Naive thymus-derived CD8-positive, alpha-beta T cell (primary cell): ENCODE data around the gene CYP46A1. TPM values are rescaled to one million over a fixed set of nuclear protein-coding genes. Genes with fewer than 3 reads are reported as not detected.

Experiments used
- ATAC-seq, 2 donors: fragments of 150-1000 bp; cut with Tn5 transposase in 1 of 2; sonication (Bioruptor Pico), chemical (Tn5 transposase) in 1 of 2; 1 replicate in 1 of 2; 2 replicates in 1 of 2; pipeline ENCODE4 v1.10.0; 2021; ENCODE audit warnings: mild to moderate bottlenecking in 2 of 2, moderate library complexity in 2 of 2
- POLR2A ChIA-PET: fragments of 350-600 bp; sonication (Branson Sonifier 250); formaldehyde crosslinking; loops from one replicate; lab custom pipeline; 2021; ENCODE audit warnings: antibody characterized with exemption; lab: Charles Lee
- DNase-seq, 10 donors: peaks; one replicate each; pipeline versions ENCODE4 v3.0.0 to v3.0.0-alpha.2; 2020 to 2022
- H3K27ac Mint-ChIP-seq, 10 donors: one replicate each; pipeline ENCODE4 v1.8.0; 2020 to 2022; ENCODE audit warnings: mild to moderate bottlenecking in 10 of 10, mixed read lengths in 10 of 10, moderate library complexity in 4 of 10, inconsistent platforms in 1 of 10
- H3K27me3 Mint-ChIP-seq, 5 donors: one replicate each; pipeline ENCODE4 v1.8.0; 2021 to 2022; ENCODE audit warnings: mixed read lengths in 5 of 5
- H3K36me3 Mint-ChIP-seq, 3 donors: one replicate each; pipeline ENCODE4 v1.8.0; 2020 to 2022; ENCODE audit warnings: mixed read lengths in 3 of 3, mild to moderate bottlenecking in 2 of 3, inconsistent platforms in 1 of 3
- H3K4me1 Mint-ChIP-seq, 4 donors: one replicate each; pipeline ENCODE4 v1.8.0; 2021 to 2022; ENCODE audit warnings: mixed read lengths in 4 of 4
- H3K4me3 Mint-ChIP-seq, 10 donors: one replicate each; pipeline ENCODE4 v1.8.0; 2020 to 2022; ENCODE audit warnings: mild to moderate bottlenecking in 10 of 10, mixed read lengths in 10 of 10, moderate library complexity in 6 of 10, inconsistent platforms in 1 of 10
- H3K9me3 Mint-ChIP-seq, 9 donors: one replicate each; pipeline ENCODE4 v1.8.0; 2020 to 2022; ENCODE audit warnings: mixed read lengths in 9 of 9, mild to moderate bottlenecking in 3 of 9, inconsistent platforms in 1 of 9, moderate library complexity in 1 of 9
- polyA plus RNA-seq, 3 donors: library from polyadenylated mRNA; unstranded; fragments of 300-500 nt; fragmentation: Illumina TruSeq; gene quantifications; one replicate each; pipeline ENCODE4 v1.2.3, GENCODE V29; 2021
- total RNA-seq, 8 experiments: library from RNA in 2 of 8; stranded (reverse) in 2 of 8; gene quantifications; one replicate each; pipeline ENCODE4 v1.2.3 and lab custom pipeline; 2021 to 2026

The CYP46A1 gene
- total and polyA plus RNA-seq, 5 experiments from 2014 or later: 0.02 to 0.44 (median 0.41) TPM; not detected in 2

DNA sequence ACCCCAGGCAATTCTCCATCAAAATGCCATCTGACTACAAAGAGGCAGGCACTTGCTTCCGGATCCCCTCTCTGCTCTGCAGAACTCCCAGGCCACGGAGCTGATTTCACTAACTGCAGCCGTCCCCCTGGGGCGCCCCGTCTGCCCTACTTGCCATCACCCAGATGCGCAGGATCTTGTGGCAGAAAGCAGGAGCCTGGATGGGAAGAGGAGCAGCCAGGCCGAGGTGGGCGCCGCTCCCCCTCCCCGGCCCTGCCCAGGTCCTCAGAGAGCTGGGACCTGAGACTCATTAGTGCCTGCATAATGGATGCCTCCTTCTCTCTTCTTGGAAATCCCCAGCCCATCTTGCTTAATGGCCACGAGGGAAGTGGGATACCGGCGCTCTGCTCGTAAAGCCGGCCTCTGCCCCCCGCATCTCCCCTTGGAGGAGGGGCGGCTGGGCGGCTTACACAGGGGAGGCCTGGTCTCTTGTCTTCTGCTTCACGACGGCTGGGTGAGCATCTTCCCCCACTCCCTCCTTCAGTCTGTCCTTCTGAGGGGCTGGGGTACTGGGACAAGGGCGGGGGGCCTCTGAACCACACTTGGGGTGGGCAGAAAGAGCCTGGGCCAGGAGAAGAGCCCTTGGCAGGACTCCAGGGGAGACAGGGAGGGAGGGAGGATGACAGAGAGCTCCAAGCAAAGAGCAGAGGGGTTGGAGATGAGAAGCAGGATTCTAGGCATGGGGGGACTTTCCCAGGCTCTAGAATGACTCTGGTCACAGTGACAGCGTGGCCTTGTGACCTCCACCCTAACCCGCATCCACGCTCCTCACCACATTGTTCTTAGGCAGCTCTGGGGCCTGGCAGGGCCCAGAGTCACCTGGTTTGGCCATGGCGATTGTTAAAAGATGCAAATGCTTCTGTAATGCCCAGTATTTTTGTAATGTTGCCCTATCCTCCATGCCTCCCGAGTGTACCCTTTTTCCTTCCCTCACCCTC, 89.7 kb downstream of the CYP46A1 start:
- DNase-seq (no peak), ATAC-seq (no peak)
- H3K4me3 Mint-ChIP-seq: no peak overlapping the region
- peaks cover 0 to 4% (median 0%) of the 10 kb centered on the region in 3 donors for H3K36me3 Mint-ChIP-seq
- H3K9me3 Mint-ChIP-seq: peaks cover 0 to 7% (median 4%) of the 10 kb centered on the region in 9 donors
- H3K4me1 Mint-ChIP-seq: no peaks in the 10 kb centered on the region
- POLR2A ChIA-PET: no interaction called here
- peak overlapping the region in 1 of 10 donors; percentile 60 for H3K27ac Mint-ChIP-seq
- H3K27me3 Mint-ChIP-seq: peaks cover 6 to 53% (median 17%) of the 10 kb centered on the region in 5 donors

DNA sequence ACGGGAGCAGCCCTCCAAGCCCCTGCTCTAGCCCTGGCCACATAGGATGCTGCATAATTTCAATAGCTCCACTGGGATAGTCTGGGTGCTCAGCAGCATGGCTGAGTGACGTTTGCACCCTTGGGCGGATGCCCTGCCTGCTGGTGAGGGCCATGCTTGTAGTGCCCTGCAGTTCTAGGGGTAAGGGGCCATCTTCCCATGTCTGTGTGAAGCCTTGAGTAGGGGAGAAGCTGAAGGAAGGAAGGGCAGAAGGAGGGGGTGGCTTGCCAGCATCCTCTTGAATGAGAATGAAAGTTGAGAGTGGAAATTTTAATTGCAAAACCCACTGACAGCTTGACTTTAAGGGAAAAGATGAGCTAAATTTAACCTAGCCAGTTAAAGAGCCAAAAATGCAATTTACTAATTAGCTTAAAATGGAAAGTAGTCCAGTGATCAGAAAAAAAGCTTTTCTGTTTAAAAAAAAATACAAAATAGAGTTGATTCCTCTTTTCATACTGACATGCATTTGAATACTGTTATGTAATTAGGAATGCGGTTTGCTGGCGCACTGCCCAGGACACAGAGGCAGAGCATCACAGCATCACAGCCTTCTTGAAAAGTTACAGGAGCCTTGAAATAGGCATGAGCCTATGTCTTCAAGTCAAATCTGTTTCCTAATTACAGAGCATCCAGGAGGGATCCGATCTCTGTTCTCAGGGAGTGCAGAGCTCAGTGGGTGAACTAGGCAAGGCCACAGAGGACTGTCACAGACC, 90.6 kb downstream of the CYP46A1 start:
- Mint-ChIP-seq H3K4me3 (no peak overlapping the region), H3K4me1 (no peaks in the 10 kb centered on the region), H3K27me3 (peaks cover 8 to 56% (median 20%) of the 10 kb centered on the region in 5 donors), H3K36me3 (peaks cover 0 to 14% (median 2%) of the 10 kb centered on the region in 3 donors), H3K27ac (peak overlapping the region in 1 of 10 donors; percentile 60), H3K9me3 (peaks cover 0 to 16% (median 8%) of the 10 kb centered on the region in 9 donors)
- POLR2A ChIA-PET: no interaction called here
- ATAC-seq: no peak
- DNase-seq: no peak

DNA sequence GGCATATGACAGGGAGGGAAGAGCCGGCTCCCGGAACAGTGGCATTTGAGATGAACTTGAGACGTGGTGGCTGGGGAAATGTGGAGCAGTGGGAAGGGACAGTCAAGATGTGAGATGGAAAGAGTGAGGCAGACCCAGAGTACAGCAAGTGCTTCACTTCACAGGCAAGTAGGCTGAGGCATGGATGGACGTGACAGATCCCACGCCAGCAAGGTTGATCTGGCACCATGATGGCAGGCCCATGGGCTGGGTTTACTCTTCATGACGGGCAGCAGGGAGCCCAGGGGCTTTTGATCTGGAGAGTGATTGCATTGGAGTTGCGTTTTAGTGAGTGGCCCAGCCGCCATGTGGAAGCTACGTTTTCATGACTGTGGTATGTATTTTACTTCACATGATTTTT, 91.3 kb downstream of the CYP46A1 start:
- H3K9me3 Mint-ChIP-seq: peaks cover 0 to 22% (median 11%) of the 10 kb centered on the region in 9 donors
- H3K4me3 Mint-ChIP-seq: no peak overlapping the region
- peaks cover 0 to 18% (median 2%) of the 10 kb centered on the region in 3 donors for H3K36me3 Mint-ChIP-seq
- no peaks in the 10 kb centered on the region for H3K4me1 Mint-ChIP-seq
- DNase-seq (no peak), ATAC-seq (no peak)
- H3K27ac Mint-ChIP-seq: no peak overlapping the region
- peaks cover 7 to 61% (median 20%) of the 10 kb centered on the region in 5 donors for H3K27me3 Mint-ChIP-seq
- POLR2A ChIA-PET: no interaction called here

Other genes starting within 250 kb of the CYP46A1 start
- gene SETD3, start 203.4 kb upstream of the CYP46A1 start, total RNA-seq: 10 to 100 TPM; 51.7 to 56.8 TPM
- 10 to 100 TPM; 32.2 to 35.6 (median 32.4) TPM for gene SETD3, start 203.4 kb upstream of the CYP46A1 start, polyA plus RNA-seq
- gene CCNK, start 202.9 kb upstream of the CYP46A1 start, total RNA-seq: 10 to 100 TPM; 82.8 to 92.5 TPM
- gene CCNK, start 202.9 kb upstream of the CYP46A1 start, polyA plus RNA-seq: 10 to 100 TPM; 13.4 to 19.8 (median 14.0) TPM
- gene CCDC85C, start 80.1 kb upstream of the CYP46A1 start, total RNA-seq: 10 to 100 TPM in 1 of 2 experiments, 1 to 10 TPM in 1; 9.0 to 10.1 TPM
- 1 to 10 TPM in 2 of 3 donors, under 1 TPM in 1; 0.67 to 1.4 (median 1.3) TPM for gene CCDC85C, start 80.1 kb upstream of the CYP46A1 start, polyA plus RNA-seq
- under 1 TPM; 0.34 to 0.36 TPM for gene HHIPL1, start 39.2 kb upstream of the CYP46A1 start, total RNA-seq
- gene HHIPL1, start 39.2 kb upstream of the CYP46A1 start, polyA plus RNA-seq: not detected
- not detected for gene EML1, start 109.1 kb downstream of the CYP46A1 start, total RNA-seq
- not detected for gene EML1, start 109.1 kb downstream of the CYP46A1 start, polyA plus RNA-seq